Measurements from ENCODE around the gene GALR2. TPM values are rescaled to one million over a fixed set of nuclear protein-coding genes. Genes with fewer than 3 reads are reported as not detected.

GALR2 gene
- 3.3 TPM for total RNA-seq (ENCODE audit: unreplicated experiment)
- long read RNA-seq = 0 reads

- DNase-seq = peak; percentile 47
- Mint-ChIP-seq H3K4me1 (ENCODE audit: low read depth, unreplicated experiment) (peaks cover 10% of the 10 kb centered on the region), H3K27ac (ENCODE audit: unreplicated experiment) (no peak within 1 kb of the TSS), H3K27me3 (ENCODE audit: unreplicated experiment) (peaks cover 28% of the 10 kb centered on the region), H3K9me3 (ENCODE audit: unreplicated experiment) (peaks cover 8% of the 10 kb centered on the region), H3K36me3 (ENCODE audit: unreplicated experiment) (no peaks in the 10 kb centered on the region), H3K4me3 (ENCODE audit: unreplicated experiment) (peak within 1 kb of the TSS; percentile 80)
- no peak for TF ChIP-seq CTCF (IDR thresholded peaks at IDR 0.05; ENCODE audit: partially characterized antibody, unreplicated experiment)
Measured at GRCh38 chr17:76074390-76075363, at the start of gene GALR2. GALR2 (plus strand) TSS chr17:76074781; CDS start chr17:76074884, 103 bp downstream.

GRCh38 chr17:76025294-76025693, 49.3 kb upstream of the GALR2 start:
- H3K4me1 Mint-ChIP-seq (ENCODE audit: low read depth, unreplicated experiment) = peaks cover 4% of the 10 kb centered on the region
- peaks cover 6% of the 10 kb centered on the region for H3K27me3 Mint-ChIP-seq (ENCODE audit: unreplicated experiment)
- H3K4me3 Mint-ChIP-seq (ENCODE audit: unreplicated experiment) = no peak overlapping the region
- no peaks in the 10 kb centered on the region for H3K36me3 Mint-ChIP-seq (ENCODE audit: unreplicated experiment)
- no peak for DNase-seq
- no peak overlapping the region for H3K27ac Mint-ChIP-seq (ENCODE audit: unreplicated experiment)
- no peaks in the 10 kb centered on the region for H3K9me3 Mint-ChIP-seq (ENCODE audit: unreplicated experiment)
- no peak for TF ChIP-seq CTCF (IDR thresholded peaks at IDR 0.05; ENCODE audit: partially characterized antibody, unreplicated experiment)

- Mint-ChIP-seq H3K9me3 (ENCODE audit: unreplicated experiment) (no peaks in the 10 kb centered on the region), H3K36me3 (ENCODE audit: unreplicated experiment) (no peaks in the 10 kb centered on the region), H3K27me3 (ENCODE audit: unreplicated experiment) (peaks cover 6% of the 10 kb centered on the region), H3K27ac (ENCODE audit: unreplicated experiment) (no peak overlapping the region), H3K4me1 (ENCODE audit: low read depth, unreplicated experiment) (peaks cover 4% of the 10 kb centered on the region), H3K4me3 (ENCODE audit: unreplicated experiment) (no peak overlapping the region)
- no peak for TF ChIP-seq CTCF (IDR thresholded peaks at IDR 0.05; ENCODE audit: partially characterized antibody, unreplicated experiment)
- DNase-seq = no peak
Measured at GRCh38 chr17:76026714-76027158, 47.8 kb upstream of the GALR2 start.

- Mint-ChIP-seq H3K4me1 (ENCODE audit: low read depth, unreplicated experiment) (peaks cover 4% of the 10 kb centered on the region), H3K36me3 (ENCODE audit: unreplicated experiment) (no peaks in the 10 kb centered on the region), H3K27ac (ENCODE audit: unreplicated experiment) (no peak within 1 kb of the TSS), H3K27me3 (ENCODE audit: unreplicated experiment) (peaks cover 6% of the 10 kb centered on the region), H3K4me3 (ENCODE audit: unreplicated experiment) (no peak within 1 kb of the TSS), H3K9me3 (ENCODE audit: unreplicated experiment) (no peaks in the 10 kb centered on the region)
- no peak for DNase-seq
- TF ChIP-seq CTCF (IDR thresholded peaks at IDR 0.05; ENCODE audit: partially characterized antibody, unreplicated experiment) = no peak
Measured at GRCh38 chr17:76027159-76027839, 47.3 kb upstream of the GALR2 start, which contains the start of gene EVPL. EVPL (minus strand) TSS chr17:76027306; CDS start chr17:76027198, 108 bp downstream.
